ENCODE measurements around the gene NUDCD3.

GRCh38 chr7:44377681-44378421 is 112.6 kb downstream of the NUDCD3 start:
- TF ChIP-seq POLR2AphosphoS5 (IDR thresholded peaks at IDR 0.05) (no peak), CTCF (IDR thresholded peaks at IDR 0.05) (no peak), POLR2A (IDR thresholded peaks at IDR 0.05) (no peak)

Measured in sigmoid colon (tissue), 4 donors.